Left renal cortex interstitium (tissue), 4 donors: Measurements from ENCODE around the gene ZNF408. TPM values are rescaled to one million over a fixed set of nuclear protein-coding genes. Genes with fewer than 3 reads are reported as not detected.
"Not testable (repeated sequence)": the region's sequence is repeated elsewhere in the genome, so short reads cannot be mapped to it uniquely, and the experiment has no call there.

Experiments used
- DNase-seq, 4 donors: peaks; one replicate each; pipeline ENCODE4 v3.0.0-alpha.2; 2013; ENCODE audit warnings: low read depth in 4 of 4, low spot score in 2 of 4, missing footprints in 1 of 4
- polyA plus RNA-seq, 4 donors: library from polyadenylated mRNA; unstranded; fragments of 120-200 nt; gene quantifications; one replicate each; pipeline ENCODE4 v1.2.1, GENCODE V29; 2013; ENCODE audit not compliant: insufficient read length in 4 of 4

The ZNF408 gene
- polyA plus RNA-seq, 4 donors = 7.6 to 13.6 (median 11.5) TPM

DNA sequence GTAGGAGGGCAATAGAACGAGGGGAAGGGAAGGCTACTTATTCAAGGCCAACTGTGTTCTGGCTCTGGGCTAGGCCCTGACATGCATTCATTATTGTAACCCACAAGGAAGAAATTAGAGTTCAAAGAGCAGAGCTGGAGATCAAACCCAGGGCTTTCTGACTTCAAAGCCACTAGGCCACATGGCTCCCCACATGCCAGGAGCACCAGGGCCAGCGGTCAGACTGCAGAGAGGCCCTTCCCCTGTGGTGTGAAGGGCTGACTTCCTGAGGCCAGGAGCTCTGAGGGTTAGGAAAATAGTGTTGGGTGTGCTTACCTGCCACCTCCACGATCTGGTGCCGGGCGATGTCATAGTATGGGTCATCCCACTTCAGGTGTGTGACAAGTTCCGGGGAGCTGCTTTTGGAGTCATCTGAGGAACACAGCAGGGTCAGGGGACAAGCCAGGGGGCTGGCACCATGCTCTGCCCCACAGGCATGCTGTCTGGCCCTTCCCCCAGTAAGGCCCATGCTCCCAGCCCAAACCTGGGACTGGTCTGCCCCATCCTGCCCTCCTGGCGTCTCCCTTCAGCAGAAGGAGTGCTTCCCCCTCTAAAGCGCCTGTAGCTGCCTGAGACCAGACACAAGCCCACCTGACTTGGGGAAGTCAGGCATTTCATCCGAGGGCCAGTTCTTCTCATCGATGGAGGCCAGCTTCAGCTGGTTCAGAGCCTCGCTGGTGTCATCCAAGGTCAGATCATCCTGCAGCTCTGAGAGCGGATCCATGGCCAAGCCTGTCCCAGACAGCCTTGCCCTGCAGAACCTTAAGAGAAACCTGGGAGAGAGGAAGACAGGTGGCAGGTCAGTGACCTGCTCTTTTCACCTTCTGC is 5.3 kb upstream of the ZNF408 start:
- no peak for DNase-seq

DNA sequence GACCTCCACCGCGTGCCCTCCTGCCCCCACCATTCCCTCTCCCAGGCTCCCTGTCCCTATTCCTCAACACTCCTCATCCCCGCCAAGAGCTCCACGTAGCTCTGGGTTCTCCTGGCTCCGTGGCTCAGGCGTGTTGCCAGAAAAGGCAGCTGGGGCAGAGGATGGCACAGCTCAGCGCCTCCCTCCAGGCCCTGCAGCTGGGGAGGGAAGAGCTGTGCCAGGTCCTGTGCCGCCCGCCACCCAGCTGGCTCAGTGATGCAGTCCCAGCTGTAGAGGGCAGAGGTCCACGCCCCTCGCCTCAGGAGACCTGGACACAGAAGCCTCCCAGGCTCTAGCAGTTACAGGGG is 4.6 kb upstream of the ZNF408 start:
- no peak for DNase-seq

DNA sequence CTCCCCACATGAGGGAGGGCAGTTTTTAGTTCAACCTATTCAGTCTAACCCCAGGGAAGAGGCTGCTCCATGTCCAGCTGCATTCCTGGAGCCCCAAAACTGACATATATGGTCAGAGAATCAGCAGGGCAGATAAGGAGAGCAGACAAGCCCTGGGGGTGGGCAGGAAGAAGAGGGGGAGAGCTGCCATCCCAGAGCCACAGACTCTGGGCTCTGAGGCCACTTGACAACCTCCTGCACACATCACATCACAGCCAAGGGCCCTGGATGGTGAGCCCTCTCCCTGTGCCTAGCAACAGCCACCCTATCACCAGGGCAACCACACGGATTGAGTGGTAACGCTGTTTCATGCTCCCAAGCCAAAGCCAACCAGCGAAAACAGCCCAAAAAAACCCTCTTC is 3.5 kb upstream of the ZNF408 start:
- no peak for DNase-seq

DNA sequence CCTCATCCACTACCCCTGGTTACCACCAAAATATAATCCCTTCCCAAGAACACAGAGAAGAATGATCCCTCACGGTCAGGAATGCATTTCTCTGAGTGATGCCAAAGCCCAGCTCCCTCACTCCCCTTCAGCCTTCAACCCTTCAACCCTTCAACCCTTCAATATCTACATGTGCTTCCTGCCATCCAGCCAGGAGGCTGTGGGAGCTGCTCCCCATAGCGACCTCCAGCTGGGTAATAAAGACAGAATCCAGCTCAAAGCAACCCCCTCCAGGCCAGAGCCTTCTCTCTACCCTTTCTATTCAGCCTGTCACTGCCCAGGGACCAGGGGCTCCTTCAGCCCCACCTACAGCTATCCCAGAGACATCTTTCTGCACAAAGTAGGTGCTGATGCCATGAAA is 3.1 kb upstream of the ZNF408 start:
- DNase-seq = no peak

DNA sequence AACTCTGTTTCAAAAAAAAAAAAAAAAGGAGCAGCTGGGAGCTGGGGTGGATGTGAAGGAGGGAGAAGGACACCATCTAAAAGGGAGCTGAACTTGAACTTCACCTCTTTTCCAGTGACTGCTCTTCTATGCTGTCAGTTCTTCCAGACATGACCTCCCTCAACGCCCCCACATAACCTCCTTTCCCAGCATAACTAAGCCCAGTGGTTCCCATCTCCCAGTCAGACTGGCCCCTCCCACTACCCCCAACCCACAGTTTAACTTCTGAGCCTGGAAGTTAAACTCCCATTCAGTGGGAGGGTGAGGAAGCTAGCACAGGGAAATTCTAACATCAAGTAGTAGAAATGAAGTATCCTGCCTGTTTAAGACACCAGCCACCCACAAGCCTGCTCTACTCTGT is 2.2 kb upstream of the ZNF408 start:
- no peak for DNase-seq

DNA sequence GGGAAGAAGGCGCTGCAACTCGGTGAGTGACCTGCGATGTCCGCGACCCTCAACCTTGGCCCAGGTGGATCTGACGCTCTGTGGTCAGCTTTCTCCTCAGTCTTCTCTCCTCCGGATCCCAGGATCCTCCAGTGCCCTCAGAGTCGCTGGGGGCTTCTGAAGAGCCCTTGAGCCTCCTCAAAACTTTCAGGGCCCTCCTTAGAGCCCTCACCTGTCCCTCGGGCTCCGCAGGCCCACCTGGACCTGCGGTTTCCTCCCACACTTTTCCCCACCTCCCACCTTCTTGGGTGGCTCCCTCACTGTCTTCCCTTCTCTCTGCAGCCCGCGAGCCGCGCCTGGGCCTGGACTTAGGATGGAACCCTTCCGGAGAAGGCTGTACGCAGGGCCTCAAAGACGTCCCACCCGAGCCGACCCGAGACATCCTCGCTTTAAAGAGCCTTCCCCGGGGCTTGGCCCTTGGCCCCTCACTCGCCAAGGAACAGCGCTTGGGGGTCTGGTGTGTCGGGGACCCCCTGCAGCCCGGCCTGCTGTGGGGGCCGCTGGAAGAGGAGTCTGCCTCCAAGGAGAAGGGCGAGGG is 335 bp downstream of the ZNF408 start:
- DNase-seq = no peak

DNA sequence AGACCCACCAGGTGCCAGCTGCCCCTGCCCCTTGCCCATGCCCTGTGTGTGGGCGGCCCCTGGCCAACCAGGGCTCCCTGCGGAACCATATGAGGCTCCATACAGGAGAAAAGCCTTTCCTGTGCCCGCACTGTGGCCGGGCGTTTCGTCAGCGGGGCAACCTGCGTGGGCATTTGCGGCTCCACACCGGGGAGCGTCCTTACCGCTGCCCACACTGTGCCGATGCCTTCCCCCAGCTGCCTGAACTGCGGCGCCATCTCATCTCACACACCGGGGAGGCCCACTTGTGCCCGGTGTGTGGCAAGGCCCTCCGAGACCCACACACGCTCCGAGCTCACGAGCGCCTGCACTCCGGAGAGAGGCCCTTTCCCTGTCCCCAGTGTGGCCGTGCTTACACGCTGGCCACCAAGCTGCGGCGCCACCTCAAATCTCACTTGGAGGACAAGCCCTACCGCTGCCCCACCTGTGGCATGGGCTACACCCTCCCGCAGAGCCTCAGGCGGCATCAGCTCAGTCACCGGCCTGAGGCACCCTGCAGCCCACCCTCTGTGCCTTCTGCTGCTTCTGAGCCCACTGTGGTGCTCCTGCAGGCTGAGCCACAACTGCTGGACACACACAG is 4.3 kb downstream of the ZNF408 start:
- DNase-seq = no peak

DNA sequence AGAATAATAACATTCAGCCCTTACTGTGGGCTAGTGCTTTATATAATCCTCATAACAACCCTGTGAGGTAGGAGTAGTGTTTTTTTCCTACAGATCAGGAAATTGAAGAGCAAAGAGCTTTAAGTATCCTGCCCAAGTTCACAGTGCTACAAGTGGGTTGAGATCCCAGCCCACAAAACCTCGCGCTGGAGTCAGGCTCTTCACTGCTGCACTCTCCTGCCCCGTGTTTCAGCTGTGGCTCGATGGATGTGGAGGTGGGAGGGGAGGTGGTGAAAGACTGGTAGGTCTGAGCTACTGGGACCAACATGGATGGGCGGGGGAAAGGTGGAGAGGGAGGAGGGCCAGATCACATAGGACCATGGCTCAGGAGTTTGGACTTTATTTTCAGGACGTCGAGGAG is 6.1 kb downstream of the ZNF408 start:
- DNase-seq = no peak

DNA sequence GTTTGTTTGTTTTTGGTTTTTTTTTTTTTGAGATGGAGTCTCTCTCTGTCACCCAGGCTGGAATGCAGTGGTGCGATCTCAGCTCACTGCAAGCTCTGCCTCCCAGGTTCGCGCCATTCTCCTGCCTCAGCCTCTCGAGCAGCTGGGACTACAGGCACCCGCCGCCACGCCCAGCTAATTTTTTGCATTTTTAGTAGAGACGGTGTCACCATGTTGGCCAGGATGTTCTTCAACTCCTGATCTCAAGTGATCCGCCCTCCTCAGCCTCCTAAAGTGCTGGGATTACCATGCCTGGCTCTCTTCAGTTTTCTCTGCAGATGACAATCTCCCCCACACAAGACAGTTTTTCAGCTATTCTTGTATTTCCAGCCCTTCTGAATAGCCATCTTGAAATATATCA is 8.5 kb downstream of the ZNF408 start:
- not testable (repeated sequence) for DNase-seq

DNA sequence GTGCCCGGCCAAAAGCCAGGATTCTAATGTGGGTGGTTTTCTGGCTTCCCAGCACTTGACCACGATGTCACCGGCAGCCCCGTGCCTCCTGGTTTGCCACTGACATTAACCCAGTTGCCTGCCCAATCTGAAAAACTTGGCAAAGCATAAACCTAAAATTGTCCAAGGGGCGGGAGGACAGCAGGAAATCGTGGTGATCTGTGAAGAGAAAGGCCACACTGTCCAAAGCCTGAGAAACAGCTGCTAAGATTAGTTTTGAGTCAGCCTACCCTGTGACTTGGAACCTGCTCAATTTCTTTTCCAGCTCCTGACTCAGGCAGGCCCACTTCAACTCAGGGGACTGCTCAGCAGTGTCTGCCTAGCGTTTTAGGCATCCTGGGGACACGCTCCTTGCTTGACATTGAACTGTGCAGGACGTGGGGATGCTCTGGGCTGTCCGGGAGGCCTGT is 10.0 kb downstream of the ZNF408 start:
- DNase-seq = no peak

DNA sequence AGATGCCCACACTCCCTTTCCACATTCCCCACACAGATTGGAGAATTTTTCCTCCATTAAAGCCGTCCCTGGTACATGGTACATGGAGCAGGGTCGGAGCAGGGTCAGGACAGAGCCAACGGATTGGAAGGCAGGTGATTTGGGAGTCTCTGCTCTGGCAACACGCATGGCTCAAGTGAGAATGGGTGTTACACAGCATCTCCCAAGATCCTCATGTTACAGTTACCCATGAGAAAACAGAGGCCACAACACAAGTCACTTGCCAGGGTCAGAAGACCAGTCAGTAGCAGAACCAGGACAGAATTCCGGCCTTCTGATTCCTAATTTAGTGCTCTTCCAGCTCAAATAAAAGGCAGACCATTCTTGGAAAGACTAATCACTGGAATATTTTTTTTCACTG is 10.5 kb downstream of the ZNF408 start:
- DNase-seq = no peak

DNA sequence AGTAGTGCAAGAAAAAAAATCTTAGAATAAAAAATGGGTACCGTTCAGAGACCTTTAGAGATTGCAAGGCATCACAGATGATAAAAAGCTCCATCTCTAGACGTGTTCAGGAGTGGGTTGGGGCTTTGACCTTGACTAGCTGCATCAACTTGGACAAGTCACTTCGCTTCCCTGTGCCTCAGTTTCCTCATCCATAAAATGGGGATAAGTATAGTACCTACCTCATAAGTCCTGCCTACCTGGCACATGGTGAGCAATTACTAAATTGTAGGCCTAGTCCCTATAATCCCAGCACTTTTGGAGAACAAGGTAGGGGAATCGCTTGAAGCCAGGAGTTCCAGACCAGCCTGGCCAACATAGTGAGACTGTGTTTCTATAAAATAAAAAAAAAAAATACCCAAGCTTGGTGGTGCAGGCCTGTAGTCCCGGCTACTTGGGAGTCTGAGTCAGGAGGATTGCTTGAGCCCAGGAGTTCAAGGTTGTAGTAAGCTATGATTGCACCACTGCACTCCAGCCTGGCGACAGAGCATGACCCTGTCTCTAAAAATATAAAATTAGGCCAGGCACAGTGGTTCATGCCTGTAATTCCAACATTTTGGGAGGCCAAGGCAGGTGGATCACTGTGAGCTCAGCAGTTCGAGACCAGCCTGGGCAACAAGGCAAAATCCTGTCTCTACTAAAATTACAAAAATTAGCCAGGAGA is 12.2 kb downstream of the ZNF408 start:
- DNase-seq = no peak

DNA sequence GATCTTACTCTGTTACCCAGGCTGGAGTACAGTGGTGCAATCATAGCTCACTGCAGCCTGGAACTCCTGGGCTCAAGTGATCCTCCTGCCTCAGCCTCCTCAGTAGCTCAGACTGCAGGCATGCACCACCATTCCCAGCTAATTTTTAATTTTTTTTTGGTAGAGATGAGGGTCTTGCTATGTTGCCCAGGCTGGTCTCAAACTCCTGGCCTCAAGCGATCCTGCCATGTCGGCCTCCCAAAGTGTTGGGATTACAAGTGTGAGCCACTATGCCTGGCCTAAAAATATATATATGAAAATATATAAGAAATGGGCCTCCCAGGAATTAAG is 17.0 kb downstream of the ZNF408 start:
- DNase-seq = not testable (repeated sequence)

DNA sequence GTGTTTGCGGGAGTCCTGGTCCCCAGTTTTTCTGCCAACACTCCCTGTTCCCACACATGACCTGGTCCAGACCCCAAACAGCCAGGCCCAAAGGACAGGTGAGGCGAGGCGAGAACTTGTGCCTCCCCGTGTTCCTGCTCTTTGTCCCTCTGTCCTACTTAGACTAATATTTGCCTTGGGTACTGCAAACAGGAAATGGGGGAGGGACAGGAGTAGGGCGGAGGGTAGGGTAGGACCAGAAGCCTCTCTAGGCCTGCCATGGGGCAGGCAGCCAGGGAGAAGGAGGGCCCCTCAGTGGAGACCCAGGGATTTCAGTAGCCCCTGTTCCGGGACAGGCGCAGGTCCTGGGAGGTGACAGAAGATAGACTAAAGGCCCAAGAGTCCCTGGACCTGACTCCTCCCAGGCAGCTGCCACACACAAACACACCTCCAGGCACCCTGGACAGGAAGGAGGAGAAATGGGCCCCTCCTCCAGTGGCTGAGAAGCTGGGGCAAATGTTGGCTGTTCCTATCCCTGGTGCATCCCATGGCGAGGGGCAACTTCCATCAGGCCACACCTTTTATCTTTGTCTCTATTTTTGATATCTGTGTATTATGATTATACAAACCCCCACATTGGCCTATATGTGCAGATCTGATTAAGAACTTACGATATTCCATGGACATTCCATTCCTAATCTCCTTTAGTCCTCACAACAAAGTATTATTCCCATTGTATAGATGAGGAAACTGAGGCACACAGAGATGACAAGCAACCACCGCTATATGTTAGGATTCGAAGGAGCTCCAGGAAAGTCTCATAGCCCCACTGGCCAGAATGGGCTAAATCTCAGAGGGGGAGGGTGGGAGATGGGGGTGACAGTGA is 17.6 kb downstream of the ZNF408 start:
- DNase-seq = no peak

DNA sequence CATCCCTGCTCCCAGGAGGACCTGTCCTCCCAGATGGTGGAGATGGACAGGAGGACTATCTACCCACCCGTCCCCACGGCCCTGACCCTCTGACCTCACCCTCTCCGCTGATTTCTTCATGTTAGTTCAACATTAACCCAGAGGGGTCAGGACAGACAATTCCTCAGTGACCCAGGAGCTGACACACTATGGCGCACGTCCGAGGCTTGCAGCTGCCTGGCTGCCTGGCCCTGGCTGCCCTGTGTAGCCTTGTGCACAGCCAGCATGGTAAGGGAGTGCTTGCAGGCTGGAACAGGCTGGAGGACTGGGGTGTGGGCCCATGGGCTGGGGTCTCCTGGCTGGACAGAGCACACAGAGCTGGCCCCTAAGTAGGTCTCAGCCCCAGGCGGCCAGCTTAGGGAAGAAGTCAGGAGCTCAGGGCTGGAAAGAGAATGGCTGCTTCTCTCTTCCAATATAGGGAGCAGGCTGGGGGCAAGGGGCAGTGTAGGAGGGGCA is 18.3 kb downstream of the ZNF408 start, which contains the start of gene F2:
TSS of gene F2 (plus strand) at position 166 of the 495 bp plus-strand sequence. CDS start at position 189, 23 bp downstream.
- no peak for DNase-seq

DNA sequence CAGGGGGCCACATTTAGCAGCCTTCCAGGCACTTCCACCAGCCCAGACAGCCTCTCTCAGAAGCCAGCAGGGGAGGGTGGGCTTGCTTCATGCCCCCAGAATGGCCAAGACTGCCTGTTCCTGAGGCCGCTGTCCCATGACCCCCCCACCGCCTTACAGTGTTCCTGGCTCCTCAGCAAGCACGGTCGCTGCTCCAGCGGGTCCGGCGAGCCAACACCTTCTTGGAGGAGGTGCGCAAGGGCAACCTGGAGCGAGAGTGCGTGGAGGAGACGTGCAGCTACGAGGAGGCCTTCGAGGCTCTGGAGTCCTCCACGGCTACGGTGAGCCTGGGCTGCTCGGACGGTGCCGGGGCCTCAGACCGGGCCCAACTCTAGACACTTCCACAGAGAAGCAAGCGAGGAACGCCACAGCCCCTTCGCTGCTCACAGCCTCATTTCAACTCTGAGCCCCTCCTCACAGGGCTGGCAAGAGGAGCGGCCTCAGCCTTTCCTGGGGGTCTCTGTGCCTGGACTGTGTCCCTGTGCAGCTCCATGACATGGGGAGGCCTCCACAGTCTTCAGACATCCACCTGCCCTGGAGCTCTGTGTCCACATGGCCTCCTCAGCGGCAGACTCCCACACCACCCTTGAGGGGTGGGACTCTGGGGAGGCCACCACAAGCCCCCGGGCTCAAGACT is 18.9 kb downstream of the ZNF408 start:
- no peak for DNase-seq

DNA sequence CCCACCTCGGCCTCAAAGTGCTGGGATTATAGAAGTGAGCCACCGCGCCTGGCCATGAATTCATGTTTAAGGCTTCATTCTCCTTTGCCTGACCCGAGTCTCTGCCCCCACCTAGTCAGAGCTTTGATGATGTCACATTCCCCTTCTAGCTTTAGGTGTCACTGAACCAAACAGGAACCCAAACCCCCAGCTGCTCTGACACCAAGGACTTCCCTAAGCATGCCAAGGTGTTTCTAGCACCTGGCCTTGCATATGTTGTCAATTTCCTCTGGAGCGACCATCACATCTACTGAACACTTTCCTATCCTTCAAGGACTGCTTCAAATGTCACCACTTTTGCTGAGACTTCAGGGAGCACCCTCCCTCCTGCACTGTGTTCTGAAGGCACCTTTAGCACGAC is 20.5 kb downstream of the ZNF408 start:
- no peak for DNase-seq

DNA sequence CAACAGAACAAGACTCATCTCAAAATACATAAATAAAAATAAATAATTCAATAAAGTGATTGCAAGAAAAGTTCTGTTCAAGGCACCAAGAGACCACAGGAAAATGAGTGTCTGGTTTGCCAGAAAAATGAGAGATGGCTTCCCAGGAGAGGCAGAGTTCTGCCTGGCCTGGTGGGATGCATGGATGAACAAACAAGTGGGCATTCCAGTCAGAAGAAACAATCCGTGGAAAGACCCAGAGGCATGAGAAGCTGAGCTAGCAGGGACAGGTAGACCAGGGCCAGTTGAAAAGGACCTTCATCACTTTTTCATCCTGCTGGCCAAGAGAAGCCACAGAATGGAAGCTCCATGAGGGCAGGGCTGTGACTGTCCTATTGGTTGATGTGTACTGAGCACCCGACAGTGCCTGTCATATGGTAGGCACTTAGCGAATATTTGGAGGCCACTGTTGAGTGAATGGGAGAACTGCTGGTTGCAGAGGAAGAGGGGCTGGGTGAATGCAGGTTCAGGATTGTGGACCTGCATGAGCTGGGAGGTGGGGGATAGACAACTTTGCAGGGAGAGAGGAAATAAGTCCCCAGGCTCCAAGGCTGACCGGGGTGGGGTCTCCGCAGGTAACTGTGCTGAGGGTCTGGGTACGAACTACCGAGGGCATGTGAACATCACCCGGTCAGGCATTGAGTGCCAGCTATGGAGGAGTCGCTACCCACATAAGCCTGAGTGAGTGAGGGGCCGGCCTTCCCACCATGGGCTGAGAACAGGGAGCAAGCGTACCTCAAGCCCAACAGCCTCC is 21.9 kb downstream of the ZNF408 start:
- no peak for DNase-seq

DNA sequence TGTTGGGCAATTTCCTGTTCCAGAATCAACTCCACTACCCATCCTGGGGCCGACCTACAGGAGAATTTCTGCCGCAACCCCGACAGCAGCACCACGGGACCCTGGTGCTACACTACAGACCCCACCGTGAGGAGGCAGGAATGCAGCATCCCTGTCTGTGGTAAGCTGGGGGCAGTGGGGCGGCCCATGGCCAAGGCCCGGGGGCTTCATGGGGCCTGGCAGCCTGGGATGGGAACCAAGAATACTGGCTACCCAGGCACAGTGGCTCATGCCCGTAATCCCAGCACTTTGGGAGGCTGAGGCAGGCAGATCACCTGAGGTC is 22.5 kb downstream of the ZNF408 start:
- no peak for DNase-seq
